Suppressor macrophage treated with lipopolysaccharide for 4 hours (primary cell): ENCODE data around the gene IFT81.

Source experiments
- DNase-seq: peaks from one replicate; pipeline ENCODE4 v3.0.0-alpha.2; 2020

The IFT81 gene

GRCh38 chr12:110124269-110124995 lies at the start of gene IFT81:
TSS of gene IFT81 (plus strand) at chr12:110124357. CDS start at chr12:110127381, 3,024 bp downstream.
- peak; percentile 98 for DNase-seq

GRCh38 chr12:110075880-110076279 lies 48.3 kb upstream of the IFT81 start:
- DNase-seq = no peak

GRCh38 chr12:110077800-110078199 lies 46.4 kb upstream of the IFT81 start:
- no peak for DNase-seq

- DNase-seq = peak; percentile 90
These were observed 44.4 kb upstream of the IFT81 start for GRCh38 chr12:110079477-110080400.

- DNase-seq = no peak
These were observed 43.7 kb upstream of the IFT81 start for GRCh38 chr12:110080410-110080809.

- DNase-seq = no peak
These were observed 39.7 kb upstream of the IFT81 start for GRCh38 chr12:110084314-110085015.

GRCh38 chr12:110088216-110088615 lies 35.9 kb upstream of the IFT81 start:
- peak; percentile 76 for DNase-seq

- DNase-seq = peak; percentile 85
These were observed 35.2 kb upstream of the IFT81 start for GRCh38 chr12:110088936-110089335.

- DNase-seq = no peak
These were observed 33.7 kb upstream of the IFT81 start for GRCh38 chr12:110090266-110091135.

- no peak for DNase-seq
These were observed 32.9 kb upstream of the IFT81 start for GRCh38 chr12:110091136-110091711.

- DNase-seq = no peak
These were observed 30.4 kb upstream of the IFT81 start for GRCh38 chr12:110093631-110094311.

GRCh38 chr12:110100315-110100970 lies 23.7 kb upstream of the IFT81 start:
- DNase-seq = peak; percentile 78

- DNase-seq = peak; percentile 52
These were observed 21.9 kb upstream of the IFT81 start for GRCh38 chr12:110102255-110102654.

- peak; percentile 65 for DNase-seq
These were observed 19.7 kb upstream of the IFT81 start for GRCh38 chr12:110104188-110105094.

GRCh38 chr12:110105159-110105558 lies 19.0 kb upstream of the IFT81 start:
- DNase-seq = no peak

- DNase-seq = no peak
These were observed 18.2 kb upstream of the IFT81 start for GRCh38 chr12:110105986-110106385.

GRCh38 chr12:110107369-110108281 lies 16.5 kb upstream of the IFT81 start:
- no peak for DNase-seq

GRCh38 chr12:110108309-110109036 lies 15.7 kb upstream of the IFT81 start:
- no peak for DNase-seq
